Stomach (tissue), 9 donors: ENCODE measurements around the gene OR10K1. TPM values are rescaled to one million over a fixed set of nuclear protein-coding genes. Genes with fewer than 3 reads are reported as not detected.
"Not testable (repeated sequence)": the region's sequence is repeated elsewhere in the genome, so short reads cannot be mapped to it uniquely, and the experiment has no call there.

Experiments
- DNase-seq, 2 donors: peaks; one replicate each; pipeline versions ENCODE4 v3.0.0 to v3.0.0-alpha.2; 2013 to 2019
- H3K27ac ChIP-seq, 5 donors: fragments of 200-600 bp in 4 of 5; sonication (generic) in 4 of 5; one replicate each; pipeline ENCODE4 v1.5.1; 2013 to 2019; ENCODE audit warnings: mild to moderate bottlenecking in 1 of 5, moderate library complexity in 1 of 5
- H3K27me3 ChIP-seq, 3 donors: fragments of 200-600 bp; sonication (generic); one replicate each; pipeline ENCODE4 v1.5.1; 2017 to 2019; ENCODE audit warnings: mixed run types in 1 of 3
- H3K36me3 ChIP-seq, 4 donors: fragments of 200-600 bp; sonication (generic); 1 replicate in 3 of 4; 2 replicates in 1 of 4; pipeline ENCODE4 v1.5.1; 2016 to 2019
- H3K4me1 ChIP-seq, 4 donors: fragments of 200-600 bp; sonication (generic); one replicate each; pipeline ENCODE4 v1.5.1; 2016 to 2019
- H3K4me3 ChIP-seq, 4 donors: fragments of 200-600 bp; sonication (generic) in 3 of 4; one replicate each; pipeline ENCODE4 v1.5.1; 2016 to 2019; ENCODE audit warnings: mild to moderate bottlenecking in 1 of 4
- H3K9me3 ChIP-seq, 4 donors: fragments of 200-600 bp; sonication (generic); one replicate each; pipeline ENCODE4 v1.5.1; 2016 to 2019
- EP300 ChIP-seq: sonication (generic); formaldehyde crosslinking; IDR thresholded peaks from one replicate; pipeline ENCODE4 v1.6.1; 2017; ENCODE audit warnings: antibody characterized with exemption
- POLR2A ChIP-seq, 4 donors: fragments of 450-650 bp; IDR thresholded peaks; one replicate each; pipeline ENCODE4 v1.6.1; 2016; ENCODE audit warnings: antibody characterized with exemption in 4 of 4, control low read depth in 2 of 4, mild to moderate bottlenecking in 1 of 4, moderate library complexity in 1 of 4
- POLR2AphosphoS5 ChIP-seq, 3 donors: sonication (generic); formaldehyde crosslinking; IDR thresholded peaks; one replicate each; pipeline ENCODE4 v1.6.1; 2016; ENCODE audit warnings: antibody characterized with exemption in 3 of 3
- WGBS, 5 donors: extraction: QIAGEN DNeasy Blood & Tissue Kit in 3 of 5; methylation state at CpG; one replicate each; pipeline versions ENCODE4 v1.1.5 to v1.1.7; 2013 to 2018; 5-methylcytosine and 5-hydroxymethylcytosine counted together
- intact Hi-C: fragments of 100-400 bp; cut with DNase I; formaldehyde crosslinking; loops from one replicate; pipeline ENCODE4 v1.15.1; 2023; ENCODE audit warnings: low total_unique reads
- polyA plus RNA-seq, 3 donors: library from polyadenylated mRNA; stranded (reverse); fragments of 200-250 nt; gene quantifications; one replicate each; pipeline ENCODE4 v1.2.3, GENCODE V29; 2013
- total RNA-seq, 5 donors: library from RNA; depleted of rRNA; stranded (reverse); fragments of >200 nt; gene quantifications; one replicate each; pipeline versions ENCODE4 v1.1.0 to v1.2.3, GENCODE V29; 2014 to 2016
- TF ChIP-seq, protein P1 (sequence below), 7 experiments: fragments of 450-650 bp in 4 of 7; fragments of 200-600 bp in 3 of 7; sonication (generic) in 3 of 7; IDR thresholded peaks; one replicate each; pipeline ENCODE4 v1.5.1; 2016 to 2019; ENCODE audit warnings: antibody characterized with exemption in 7 of 7, control low read depth in 2 of 7, mild to moderate bottlenecking in 1 of 7
- donor health status: healthy with polysubstance abuse.
- donor health status: Bipolar disorder and iron deficiency.
- donor health status: healthy.

Gene OR10K1
- total and polyA plus RNA-seq, 8 donors = not detected

GRCh38 chr1:158426137-158426536 lies 35.5 kb upstream of the OR10K1 start, which contains the start of gene OR10K2:
Gene OR10K2 (minus strand): TSS chr1:158426237. CDS start chr1:158420866, 5,371 bp downstream.
- Histone ChIP-seq H3K4me3 (no peak within 1 kb of the TSS), H3K9me3 (peaks cover 0 to 16% (median 2%) of the 10 kb centered on the region in 4 donors), H3K27me3 (no peaks in the 10 kb centered on the region), H3K4me1 (no peaks in the 10 kb centered on the region), H3K27ac (no peak within 1 kb of the TSS), H3K36me3 (no peaks in the 10 kb centered on the region)
- no peak for DNase-seq
- TF ChIP-seq EP300 (no peak), POLR2A (IDR thresholded peaks at IDR 0.05) (no peak), POLR2AphosphoS5 (IDR thresholded peaks at IDR 0.05) (no peak)
- TF ChIP-seq, protein P1, sequence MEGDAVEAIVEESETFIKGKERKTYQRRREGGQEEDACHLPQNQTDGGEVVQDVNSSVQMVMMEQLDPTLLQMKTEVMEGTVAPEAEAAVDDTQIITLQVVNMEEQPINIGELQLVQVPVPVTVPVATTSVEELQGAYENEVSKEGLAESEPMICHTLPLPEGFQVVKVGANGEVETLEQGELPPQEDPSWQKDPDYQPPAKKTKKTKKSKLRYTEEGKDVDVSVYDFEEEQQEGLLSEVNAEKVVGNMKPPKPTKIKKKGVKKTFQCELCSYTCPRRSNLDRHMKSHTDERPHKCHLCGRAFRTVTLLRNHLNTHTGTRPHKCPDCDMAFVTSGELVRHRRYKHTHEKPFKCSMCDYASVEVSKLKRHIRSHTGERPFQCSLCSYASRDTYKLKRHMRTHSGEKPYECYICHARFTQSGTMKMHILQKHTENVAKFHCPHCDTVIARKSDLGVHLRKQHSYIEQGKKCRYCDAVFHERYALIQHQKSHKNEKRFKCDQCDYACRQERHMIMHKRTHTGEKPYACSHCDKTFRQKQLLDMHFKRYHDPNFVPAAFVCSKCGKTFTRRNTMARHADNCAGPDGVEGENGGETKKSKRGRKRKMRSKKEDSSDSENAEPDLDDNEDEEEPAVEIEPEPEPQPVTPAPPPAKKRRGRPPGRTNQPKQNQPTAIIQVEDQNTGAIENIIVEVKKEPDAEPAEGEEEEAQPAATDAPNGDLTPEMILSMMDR (IDR thresholded peaks at IDR 0.05) = no peak
- intact Hi-C loops = no loop called here
- 60 to 91% (median 84%) methylated on average over 1 of the region's 1 CpG for WGBS, 5 donors

DNA sequence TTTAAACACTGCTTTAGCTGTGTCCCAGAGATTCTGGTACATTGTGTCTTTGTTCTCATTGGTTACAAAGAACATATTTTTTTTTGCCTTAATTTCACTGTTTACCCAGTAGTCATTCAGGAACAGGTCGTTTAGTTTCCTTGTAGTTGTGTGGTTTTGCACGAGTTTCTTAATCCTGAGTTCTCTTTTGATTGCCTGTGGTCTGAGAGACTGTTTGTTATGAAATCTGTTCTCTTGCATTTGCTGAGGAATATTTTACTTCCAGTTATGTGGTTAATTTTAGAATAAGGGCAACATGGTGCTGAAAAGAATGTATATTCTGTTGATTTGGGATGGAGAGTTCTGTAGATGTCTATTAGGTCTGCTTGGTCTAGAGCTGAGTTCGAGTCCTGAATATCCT lies 31.5 kb upstream of the OR10K1 start:
- H3K4me3 ChIP-seq, DNase-seq, H3K4me1 ChIP-seq, H3K27me3 ChIP-seq, intact Hi-C loops, H3K36me3 ChIP-seq, H3K27ac ChIP-seq: not testable (repeated sequence)
- H3K9me3 ChIP-seq = peaks cover 5 to 32% (median 16%) of the 10 kb centered on the region in 4 donors
- 41 to 51% (median 44%) methylated on average over 3 of the region's 3 CpGs for WGBS, 5 donors

GRCh38 chr1:158434741-158435140 lies 26.9 kb upstream of the OR10K1 start:
- TF ChIP-seq POLR2A (IDR thresholded peaks at IDR 0.05) (no peak), POLR2AphosphoS5 (IDR thresholded peaks at IDR 0.05) (no peak), EP300 (no peak)
- TF ChIP-seq, protein P1 (IDR thresholded peaks at IDR 0.05) = no peak
- Histone ChIP-seq H3K27ac (no peak overlapping the region), H3K4me3 (no peak overlapping the region), H3K36me3 (no peaks in the 10 kb centered on the region), H3K4me1 (no peaks in the 10 kb centered on the region), H3K27me3 (peaks cover 0 to 6% (median 0%) of the 10 kb centered on the region in 3 donors), H3K9me3 (peaks cover 5 to 17% (median 13%) of the 10 kb centered on the region in 4 donors)
- DNase-seq = no peak
- intact Hi-C loops = no loop called here
- WGBS, 5 donors = 48 to 60% (median 52%) methylated on average over 3 of the region's 3 CpGs

DNA sequence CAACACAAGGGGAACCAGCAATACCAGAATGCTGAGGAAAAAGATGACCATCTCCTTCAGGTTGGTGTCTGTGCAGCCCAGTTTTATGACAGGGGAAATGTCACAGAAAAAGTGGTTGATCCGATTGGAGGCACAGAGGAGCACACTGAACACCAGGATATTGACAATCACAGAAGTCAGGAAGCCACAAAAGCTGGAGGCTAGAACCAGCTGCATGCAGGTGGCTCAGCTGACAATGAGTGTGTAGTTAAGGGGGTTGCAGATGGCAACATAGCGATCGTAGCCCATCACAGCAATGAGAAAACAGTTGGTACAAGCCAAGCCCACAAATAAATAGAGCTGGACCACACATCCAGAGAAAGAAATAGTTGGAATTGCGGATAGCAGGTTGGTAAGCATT lies 16.3 kb upstream of the OR10K1 start:
- TF ChIP-seq EP300 (no peak), POLR2A (IDR thresholded peaks at IDR 0.05) (no peak), POLR2AphosphoS5 (IDR thresholded peaks at IDR 0.05) (no peak)
- TF ChIP-seq, protein P1 (IDR thresholded peaks at IDR 0.05) = no peak
- DNase-seq = no peak
- intact Hi-C loops = no loop called here
- 70 to 84% (median 78%) methylated on average over 4 of the region's 4 CpGs for WGBS, 5 donors
- Histone ChIP-seq H3K4me3 (no peak overlapping the region), H3K27ac (no peak overlapping the region), H3K36me3 (no peaks in the 10 kb centered on the region), H3K27me3 (no peaks in the 10 kb centered on the region), H3K4me1 (no peaks in the 10 kb centered on the region), H3K9me3 (no peaks in the 10 kb centered on the region)

DNA sequence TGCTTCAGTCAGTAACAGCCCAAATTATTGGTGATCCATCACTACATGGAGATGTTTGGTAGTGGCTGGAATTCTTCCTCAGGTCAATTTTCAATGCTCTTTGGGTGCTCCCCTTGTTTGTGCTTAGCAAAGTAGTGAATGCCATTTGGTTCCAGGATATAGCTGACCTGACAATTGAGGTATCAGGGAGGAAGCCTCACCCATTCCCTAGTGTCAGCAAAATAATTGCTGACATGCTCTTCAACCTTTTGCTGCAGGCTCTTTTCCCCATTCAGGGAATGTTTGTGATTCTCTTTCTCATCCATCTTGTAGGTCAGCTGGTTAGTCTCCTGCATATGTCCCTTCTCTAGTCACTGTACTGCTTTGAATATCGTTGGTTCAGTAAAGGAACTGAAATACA lies 7.1 kb upstream of the OR10K1 start:
- no peak for TF ChIP-seq POLR2AphosphoS5 (IDR thresholded peaks at IDR 0.05)
- TF ChIP-seq, protein P1 (IDR thresholded peaks at IDR 0.05) = no peak
- H3K9me3 ChIP-seq = peaks cover 0 to 11% (median 3%) of the 10 kb centered on the region in 4 donors
- H3K4me1 ChIP-seq = no peaks in the 10 kb centered on the region
- intact Hi-C loops = no loop called here
- DNase-seq = no peak
- H3K4me3 ChIP-seq = no peak overlapping the region
- no peak overlapping the region for H3K27ac ChIP-seq
- H3K27me3 ChIP-seq = no peaks in the 10 kb centered on the region
- H3K36me3 ChIP-seq = no peaks in the 10 kb centered on the region
- WGBS, 5 donors = 70 to 79% (median 75%) methylated on average over 1 of the region's 1 CpG
